Measurements from ENCODE around the gene SLC2A14. TPM values are rescaled to one million over a fixed set of nuclear protein-coding genes. Genes with fewer than 3 reads are reported as not detected.
"Not testable (repeated sequence)": the region's sequence is repeated elsewhere in the genome, so short reads cannot be mapped to it uniquely, and the experiment has no call there.

Gene SLC2A14
- total RNA-seq, 2 experiments from 2014 or later = 0.48 TPM; not detected in 1

GRCh38 chr12:7905071-7905470, 32.4 kb upstream of the SLC2A14 start:
- CTCF ChIA-PET (ENCODE audit: unreplicated experiment) = no interaction called here
- Histone ChIP-seq H3K4me1 (ENCODE audit: insufficient read depth, low read length, poor library complexity, severe bottlenecking) (no peaks in the 10 kb centered on the region), H3K36me3 (ENCODE audit: insufficient read depth, low read length) (no peaks in the 10 kb centered on the region), H3K9me3 (ENCODE audit: low read length) (no peaks in the 10 kb centered on the region), H3K4me3 (ENCODE audit: low read depth, low read length, poor library complexity, severe bottlenecking) (no peak overlapping the region), H4K20me1 (ENCODE audit: insufficient read depth, low read length) (no peaks in the 10 kb centered on the region), H3K9me2 (ENCODE audit: insufficient read depth, low read length) (no peaks in the 10 kb centered on the region), H3K27ac (ENCODE audit: low read depth, low read length, poor library complexity, severe bottlenecking) (no peak overlapping the region), H3K4me2 (ENCODE audit: low read length) (no peak overlapping the region), H3K79me2 (ENCODE audit: insufficient read depth, low read depth, low read length) (no peaks in the 10 kb centered on the region), H2AFZ (ENCODE audit: low read length) (no peak overlapping the region)
- BruUV-seq (replicated peaks) = no TSS peak
- intact Hi-C loops (cut with micrococcal nuclease; ENCODE audit: unreplicated experiment) = no loop called here
- no peak for TF ChIP-seq EZH2phosphoT487 (IDR thresholded peaks at IDR 0.05; ENCODE audit: borderline replicate concordance, low read depth, low read length)
- no peak for TF ChIP-seq CTCF (conservative IDR thresholded peaks at IDR 0.05; ENCODE audit: low read length)
- POLR2A ChIA-PET = interaction anchor here (0.6 to 0.8 kb wide), 3 partner anchors 12 to 258 kb away, joined by 3 to 4 read pairs (median 4); no protein-coding TSS in a partner anchor
- DNase-seq (ENCODE audit: low spot score) = no peak

GRCh38 chr12:7902416-7902815, 29.7 kb upstream of the SLC2A14 start:
- BruUV-seq (replicated peaks); H3K4me3 ChIP-seq (ENCODE audit: low read depth, low read length, poor library complexity, severe bottlenecking); DNase-seq (ENCODE audit: low spot score); H2AFZ ChIP-seq (ENCODE audit: low read length); H3K9me3 ChIP-seq (ENCODE audit: low read length); CTCF ChIA-PET (ENCODE audit: unreplicated experiment); H3K4me2 ChIP-seq (ENCODE audit: low read length); H3K4me1 ChIP-seq (ENCODE audit: insufficient read depth, low read length, poor library complexity, severe bottlenecking); H3K36me3 ChIP-seq (ENCODE audit: insufficient read depth, low read length); H4K20me1 ChIP-seq (ENCODE audit: insufficient read depth, low read length); H3K79me2 ChIP-seq (ENCODE audit: insufficient read depth, low read depth, low read length); H3K9me2 ChIP-seq (ENCODE audit: insufficient read depth, low read length); intact Hi-C loops (cut with micrococcal nuclease; ENCODE audit: unreplicated experiment); H3K27ac ChIP-seq (ENCODE audit: low read depth, low read length, poor library complexity, severe bottlenecking): not testable (repeated sequence)
- POLR2A ChIA-PET = interaction anchor here (0.6 kb wide), 1 partner anchor 171 kb away, joined by 3 read pairs; no protein-coding TSS in a partner anchor

- no TSS peak for BruUV-seq (replicated peaks)
- Histone ChIP-seq H3K9me2 (ENCODE audit: insufficient read depth, low read length) (no peaks in the 10 kb centered on the region), H3K4me1 (ENCODE audit: insufficient read depth, low read length, poor library complexity, severe bottlenecking) (no peaks in the 10 kb centered on the region), H3K4me2 (ENCODE audit: low read length) (no peak overlapping the region), H4K20me1 (ENCODE audit: insufficient read depth, low read length) (no peaks in the 10 kb centered on the region), H2AFZ (ENCODE audit: low read length) (no peak overlapping the region), H3K36me3 (ENCODE audit: insufficient read depth, low read length) (no peaks in the 10 kb centered on the region), H3K9me3 (ENCODE audit: low read length) (no peaks in the 10 kb centered on the region), H3K4me3 (ENCODE audit: low read depth, low read length, poor library complexity, severe bottlenecking) (no peak overlapping the region), H3K27ac (ENCODE audit: low read depth, low read length, poor library complexity, severe bottlenecking) (no peak overlapping the region), H3K79me2 (ENCODE audit: insufficient read depth, low read depth, low read length) (no peaks in the 10 kb centered on the region)
- DNase-seq (ENCODE audit: low spot score) = no peak
- ChIA-PET POLR2A (interaction anchor here (0.7 kb wide), 2 partner anchors 246 to 254 kb away, joined by 3 read pairs; no protein-coding TSS in a partner anchor), CTCF (ENCODE audit: unreplicated experiment) (no interaction called here)
- no peak for TF ChIP-seq CTCF (conservative IDR thresholded peaks at IDR 0.05; ENCODE audit: low read length)
- no peak for TF ChIP-seq EZH2phosphoT487 (IDR thresholded peaks at IDR 0.05; ENCODE audit: borderline replicate concordance, low read depth, low read length)
- intact Hi-C loops (cut with micrococcal nuclease; ENCODE audit: unreplicated experiment) = no loop called here
Observed at GRCh38 chr12:7899755-7900154, 27.0 kb upstream of the SLC2A14 start.

DNA sequence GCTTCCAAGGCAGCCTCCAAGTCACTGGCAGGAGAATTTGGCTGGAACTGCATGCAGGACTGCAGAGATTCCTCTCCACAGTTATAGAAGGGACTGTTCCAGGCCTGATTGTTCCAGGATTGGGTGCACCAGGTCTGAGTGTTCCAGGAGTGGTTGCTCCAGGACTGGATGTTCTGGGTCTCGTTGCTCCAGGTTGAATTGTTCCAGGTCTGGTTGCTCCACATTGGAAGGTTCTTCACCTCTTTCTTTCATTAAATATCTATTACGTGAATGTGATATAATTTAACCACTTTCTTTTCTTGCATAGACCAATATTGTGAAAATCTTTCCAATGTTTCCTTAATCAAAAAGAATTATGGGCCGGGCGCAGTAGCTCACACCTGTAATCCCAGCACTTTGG, 24.0 kb upstream of the SLC2A14 start:
- POLR2A ChIA-PET; intact Hi-C loops (cut with micrococcal nuclease; ENCODE audit: unreplicated experiment); H3K9me3 ChIP-seq (ENCODE audit: low read length); DNase-seq (ENCODE audit: low spot score); H3K4me3 ChIP-seq (ENCODE audit: low read depth, low read length, poor library complexity, severe bottlenecking); H3K9me2 ChIP-seq (ENCODE audit: insufficient read depth, low read length); H3K79me2 ChIP-seq (ENCODE audit: insufficient read depth, low read depth, low read length); H3K4me2 ChIP-seq (ENCODE audit: low read length); BruUV-seq (replicated peaks); H2AFZ ChIP-seq (ENCODE audit: low read length); H3K36me3 ChIP-seq (ENCODE audit: insufficient read depth, low read length); H3K27ac ChIP-seq (ENCODE audit: low read depth, low read length, poor library complexity, severe bottlenecking); H3K4me1 ChIP-seq (ENCODE audit: insufficient read depth, low read length, poor library complexity, severe bottlenecking); CTCF ChIA-PET (ENCODE audit: unreplicated experiment); H4K20me1 ChIP-seq (ENCODE audit: insufficient read depth, low read length): not testable (repeated sequence)

All from OCI-LY7 (cell line).